Astrocyte of the spinal cord (primary cell): ENCODE results near the gene VPS41.

Experiments
- DNase-seq: peaks from one replicate; pipeline ENCODE4 v3.0.0; 2011; ENCODE audit warnings: low read depth, low spot score
- H3K4me3 ChIP-seq: 2 replicates; pipeline ENCODE4 v1.5.1; 2011; ENCODE audit warnings: low read depth, mild to moderate bottlenecking, low read length, moderate library complexity
- in situ Hi-C: cut with HindIII; loops from 2 replicates; pipeline ENCODE4 v1.10.0; 2017; ENCODE audit warnings: low sequenced_read_pairs
- TF ChIP-seq, protein P1 (sequence below): IDR thresholded peaks from 2 replicates; pipeline ENCODE4 v1.5.1; 2012; ENCODE audit warnings: low read depth, mild to moderate bottlenecking, low read length, inconsistent platforms

Gene VPS41

DNA sequence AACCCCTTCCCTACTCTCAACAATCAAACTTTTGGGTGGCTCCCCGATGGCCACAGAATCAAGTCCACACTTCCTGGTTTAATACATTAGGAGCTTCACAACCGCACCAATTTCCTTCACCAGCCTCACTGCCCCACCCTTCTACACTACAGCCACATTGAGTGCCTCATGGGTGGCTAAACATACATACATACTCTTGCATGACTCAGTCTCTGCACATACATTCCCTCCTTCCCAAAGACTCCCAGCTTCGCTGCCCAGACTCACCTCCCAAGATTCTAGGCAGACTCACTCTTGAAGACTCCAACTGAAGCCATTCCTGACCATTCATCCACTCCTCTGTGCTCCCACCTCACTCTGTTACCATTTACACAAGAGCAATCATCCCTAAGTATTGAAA lies 15.9 kb downstream of the VPS41 start:
- peak; percentile 22 for DNase-seq
- TF ChIP-seq, protein P1, sequence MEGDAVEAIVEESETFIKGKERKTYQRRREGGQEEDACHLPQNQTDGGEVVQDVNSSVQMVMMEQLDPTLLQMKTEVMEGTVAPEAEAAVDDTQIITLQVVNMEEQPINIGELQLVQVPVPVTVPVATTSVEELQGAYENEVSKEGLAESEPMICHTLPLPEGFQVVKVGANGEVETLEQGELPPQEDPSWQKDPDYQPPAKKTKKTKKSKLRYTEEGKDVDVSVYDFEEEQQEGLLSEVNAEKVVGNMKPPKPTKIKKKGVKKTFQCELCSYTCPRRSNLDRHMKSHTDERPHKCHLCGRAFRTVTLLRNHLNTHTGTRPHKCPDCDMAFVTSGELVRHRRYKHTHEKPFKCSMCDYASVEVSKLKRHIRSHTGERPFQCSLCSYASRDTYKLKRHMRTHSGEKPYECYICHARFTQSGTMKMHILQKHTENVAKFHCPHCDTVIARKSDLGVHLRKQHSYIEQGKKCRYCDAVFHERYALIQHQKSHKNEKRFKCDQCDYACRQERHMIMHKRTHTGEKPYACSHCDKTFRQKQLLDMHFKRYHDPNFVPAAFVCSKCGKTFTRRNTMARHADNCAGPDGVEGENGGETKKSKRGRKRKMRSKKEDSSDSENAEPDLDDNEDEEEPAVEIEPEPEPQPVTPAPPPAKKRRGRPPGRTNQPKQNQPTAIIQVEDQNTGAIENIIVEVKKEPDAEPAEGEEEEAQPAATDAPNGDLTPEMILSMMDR, result no peak
- in situ Hi-C loops, result no loop called here
- H3K4me3 ChIP-seq, result no peak overlapping the region

DNA sequence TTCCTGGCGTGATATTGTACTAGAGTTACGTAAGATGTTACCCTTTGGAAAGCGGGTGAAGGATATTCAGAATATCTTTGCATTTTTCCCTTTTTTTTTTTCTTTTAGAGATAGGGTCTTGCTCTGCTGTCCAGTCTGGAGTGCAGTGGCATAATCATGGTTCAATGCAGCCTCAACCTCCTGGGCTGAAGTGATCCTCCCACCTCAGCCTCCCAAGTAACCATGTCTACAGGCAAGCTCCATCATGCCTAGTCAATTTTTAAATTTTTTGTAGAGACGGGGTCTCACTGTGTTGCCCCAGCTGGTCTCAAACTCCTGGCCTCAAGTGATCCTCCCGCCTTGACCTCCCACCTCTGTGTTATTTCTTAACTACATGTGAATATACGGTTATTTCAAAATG lies 18.4 kb downstream of the VPS41 start:
- no peak for DNase-seq
- H3K4me3 ChIP-seq, result no peak overlapping the region
- in situ Hi-C loops, result no loop called here
- TF ChIP-seq, protein P1, result no peak

- no peak for DNase-seq
- in situ Hi-C loops, result no loop called here
- no peak overlapping the region for H3K4me3 ChIP-seq
- TF ChIP-seq, protein P1, result no peak
Measured at GRCh38 chr7:38889872-38890432, 19.0 kb downstream of the VPS41 start.

DNA sequence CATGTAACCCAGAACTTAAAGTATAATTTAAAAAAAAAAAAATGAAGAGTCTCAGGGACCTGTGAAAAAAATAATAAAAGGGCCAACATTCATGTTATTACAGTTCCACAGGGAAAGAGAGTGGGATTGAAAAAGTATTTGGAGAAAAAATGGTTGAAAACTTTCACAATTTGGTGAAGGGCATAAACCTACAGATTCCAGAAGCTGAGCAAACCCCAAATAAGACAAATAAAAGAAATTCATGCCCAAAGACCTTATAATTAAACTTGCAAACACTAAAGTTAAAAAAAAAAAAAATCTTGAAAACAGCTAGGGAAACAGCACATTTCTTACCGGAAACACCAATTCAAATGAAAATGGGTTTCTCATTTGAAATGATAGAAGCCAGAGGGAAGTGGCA lies 19.9 kb downstream of the VPS41 start:
- no peak overlapping the region for H3K4me3 ChIP-seq
- in situ Hi-C loops, result no loop called here
- no peak for DNase-seq
- TF ChIP-seq, protein P1, result no peak

- DNase-seq, result no peak
- no peak overlapping the region for H3K4me3 ChIP-seq
- in situ Hi-C loops, result no loop called here
- TF ChIP-seq, protein P1, result no peak
Measured at GRCh38 chr7:38886265-38886664, 22.7 kb downstream of the VPS41 start.

DNA sequence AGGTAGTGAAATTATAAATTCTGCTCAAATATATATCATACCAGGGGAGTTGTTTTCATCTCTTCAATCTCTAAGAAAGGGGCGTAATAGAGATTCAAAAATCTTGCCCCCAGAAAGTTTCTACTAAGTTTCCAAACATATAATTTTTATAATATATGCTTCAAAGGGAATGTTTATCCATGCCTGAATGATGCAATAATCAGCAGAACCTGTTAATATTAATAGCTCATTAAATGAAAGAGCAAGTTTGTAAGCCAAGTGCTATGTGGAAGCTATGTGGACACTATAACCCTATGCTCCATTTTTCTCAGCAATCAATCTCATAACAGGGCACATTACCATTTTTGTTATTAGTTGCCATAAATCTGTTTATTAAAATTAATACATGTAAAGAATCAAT lies 25.3 kb downstream of the VPS41 start:
- DNase-seq, result no peak
- TF ChIP-seq, protein P1, result no peak
- no peak overlapping the region for H3K4me3 ChIP-seq
- in situ Hi-C loops, result no loop called here
